ENCODE data around the gene KRTAP10-1.

DNA sequence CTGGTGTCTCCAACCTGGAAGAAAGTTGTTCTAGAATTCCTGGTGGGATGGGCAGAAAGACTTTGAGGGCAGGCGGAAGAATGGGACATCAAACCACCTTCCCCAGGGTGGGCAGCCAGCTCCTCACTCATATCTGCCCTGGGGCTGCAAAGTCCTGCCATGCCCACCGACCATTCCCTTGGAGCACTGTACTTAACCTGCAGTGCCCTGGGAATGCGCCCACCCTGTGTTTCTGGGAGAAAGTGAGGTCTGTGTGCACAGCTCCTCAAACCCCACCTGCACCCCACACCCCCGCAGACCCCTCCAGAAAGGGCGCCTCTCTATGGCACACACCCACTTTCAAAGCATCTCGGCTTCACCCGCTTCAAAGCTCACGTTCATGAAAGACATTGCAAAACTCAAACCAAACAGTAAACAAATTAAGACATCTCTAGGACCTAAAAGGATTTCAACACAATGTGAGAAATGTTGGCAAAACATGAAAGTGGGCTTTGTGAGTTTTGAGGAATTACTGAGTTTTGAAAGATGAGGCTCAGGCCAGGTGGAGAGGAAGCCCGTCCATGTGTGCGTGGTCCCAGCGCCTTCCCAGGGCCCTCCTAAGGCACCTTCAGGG lies 25.1 kb downstream of the KRTAP10-1 start:
- no peak for TF ChIP-seq CTCF (IDR thresholded peaks at IDR 0.05)
- TF ChIP-seq USF2 (CRISPR knock-in tag; IDR thresholded peaks at IDR 0.05), result no peak
- no peak for TF ChIP-seq E2F1 (CRISPR knock-in tag; IDR thresholded peaks at IDR 0.05)
- TF ChIP-seq CREB1 (CRISPR knock-in tag; IDR thresholded peaks at IDR 0.05), result no peak
- TF ChIP-seq JUN (CRISPR knock-in tag; IDR thresholded peaks at IDR 0.05), result no peak
- no peak for TF ChIP-seq PRRX2 (CRISPR knock-in tag; IDR thresholded peaks at IDR 0.05)

Measured in WTC11 (cell line).